ENCODE measurements around the gene ABHD2. TPM values are rescaled to one million over a fixed set of nuclear protein-coding genes. Genes with fewer than 3 reads are reported as not detected.

Gene ABHD2
- total and polyA plus RNA-seq, 2 experiments from 2014 or later = 5.2 to 15.2 TPM

- no peaks in the 10 kb centered on the region for H3K9me3 Mint-ChIP-seq
- Histone ChIP-seq H3K27ac (ENCODE audit: low read depth) (peak overlapping the region; percentile 28), H2AFZ (no peak overlapping the region), H3K4me3 (no peak overlapping the region), H3K4me1 (ENCODE audit: insufficient read depth) (peaks cover 47% of the 10 kb centered on the region), H4K20me1 (replicated peaks; ENCODE audit: insufficient read depth) (no peaks in the 10 kb centered on the region), H3K4me2 (peak overlapping the region; percentile 57; the same call in 1 of the 2 replicates), H3K36me3 (ENCODE audit: insufficient read depth) (no peaks in the 10 kb centered on the region), H3F3A (replicated peaks; ENCODE audit: low read depth) (no peaks in the 10 kb centered on the region), H3K9me2 (ENCODE audit: insufficient read depth) (no peaks in the 10 kb centered on the region), H3K79me2 (replicated peaks; ENCODE audit: insufficient read depth) (no peaks in the 10 kb centered on the region), H3K27me3 (ENCODE audit: insufficient read depth) (no peaks in the 10 kb centered on the region)
- peaks cover 1% of the 10 kb centered on the region for H3K27me3 Mint-ChIP-seq (ENCODE audit: insufficient read depth, low read depth, poor library complexity)
- no peak overlapping the region for H3K27ac Mint-ChIP-seq
- ATAC-seq = peak; percentile 12; the same call in 2 of the 3 replicates
- TF ChIP-seq CTCF (conservative IDR thresholded peaks at IDR 0.05; ENCODE audit: low read depth in 2 of 2) = peak; percentile 8 to 33; a peak in 2 of 4 replicates
- no peak for TF ChIP-seq EZH2 (IDR thresholded peaks at IDR 0.05; ENCODE audit: low read depth, unreplicated experiment)
- H3K36me3 Mint-ChIP-seq (ENCODE audit: low read depth) = no peaks in the 10 kb centered on the region
- no peak overlapping the region for H3K4me3 Mint-ChIP-seq
- H3K4me1 Mint-ChIP-seq = peaks cover 65% of the 10 kb centered on the region
- no peak for DNase-seq (ENCODE audit: low spot score)
These were observed 111.9 kb downstream of the ABHD2 start for GRCh38 chr15:89200182-89200581.

- H3K27ac ChIP-seq (ENCODE audit: low read depth) = no peak overlapping the region; the same call in 1 of the 2 replicates
- H3F3A ChIP-seq (replicated peaks; ENCODE audit: low read depth) = no peaks in the 10 kb centered on the region
- no peak overlapping the region for H3K27ac Mint-ChIP-seq
- no peak for TF ChIP-seq NANOG (IDR thresholded peaks at IDR 0.05; ENCODE audit: borderline replicate concordance)
- TF ChIP-seq ZNF462 (CRISPR knock-in tag; IDR thresholded peaks at IDR 0.05) = no peak
- TF ChIP-seq POLR2AphosphoS5 (IDR thresholded peaks at IDR 0.05; ENCODE audit: low read depth) = no peak
- no peak for TF ChIP-seq ZNF114 (CRISPR knock-in tag; IDR thresholded peaks at IDR 0.05)
- no peak for TF ChIP-seq ZNF331 (CRISPR knock-in tag; IDR thresholded peaks at IDR 0.05; ENCODE audit: low read depth)
- TF ChIP-seq JUNB (IDR thresholded peaks at IDR 0.05; ENCODE audit: unreplicated experiment) = no peak
- TF ChIP-seq STAT1 (IDR thresholded peaks at IDR 0.05; ENCODE audit: unreplicated experiment) = no peak
- no peak for TF ChIP-seq EZH2 (IDR thresholded peaks at IDR 0.05; ENCODE audit: low read depth, unreplicated experiment)
- TF ChIP-seq CREB1 (CRISPR knock-in tag; IDR thresholded peaks at IDR 0.05; ENCODE audit: low read depth) = no peak
- TF ChIP-seq ETS1 (IDR thresholded peaks at IDR 0.05) = no peak
These were observed 113.3 kb downstream of the ABHD2 start for GRCh38 chr15:89201465-89202005.

More at GRCh38 chr15:89201465-89202005, 113.3 kb downstream of the ABHD2 start:
- Mint-ChIP-seq H3K9me3 (no peaks in the 10 kb centered on the region), H3K4me3 (no peak overlapping the region), H3K27me3 (ENCODE audit: insufficient read depth, low read depth, poor library complexity) (peaks cover 4% of the 10 kb centered on the region), H3K4me1 (peaks cover 53% of the 10 kb centered on the region), H3K36me3 (ENCODE audit: low read depth) (no peaks in the 10 kb centered on the region)
- ATAC-seq = no peak
- Histone ChIP-seq H3K9me2 (ENCODE audit: insufficient read depth) (no peaks in the 10 kb centered on the region), H4K20me1 (replicated peaks; ENCODE audit: insufficient read depth) (no peaks in the 10 kb centered on the region), H2AFZ (no peak overlapping the region), H3K27me3 (ENCODE audit: insufficient read depth) (no peaks in the 10 kb centered on the region), H3K4me2 (peak overlapping the region; percentile 31; the same call in 1 of the 2 replicates), H3K4me3 (no peak overlapping the region), H3K4me1 (ENCODE audit: insufficient read depth) (peaks cover 47% of the 10 kb centered on the region), H3K79me2 (replicated peaks; ENCODE audit: insufficient read depth) (no peaks in the 10 kb centered on the region), H3K36me3 (ENCODE audit: insufficient read depth) (no peaks in the 10 kb centered on the region)
- DNase-seq (ENCODE audit: low spot score) = no peak

All from GM23338 (cell line).